ENCODE measurements around the gene GGCT.

The GGCT gene

DNA sequence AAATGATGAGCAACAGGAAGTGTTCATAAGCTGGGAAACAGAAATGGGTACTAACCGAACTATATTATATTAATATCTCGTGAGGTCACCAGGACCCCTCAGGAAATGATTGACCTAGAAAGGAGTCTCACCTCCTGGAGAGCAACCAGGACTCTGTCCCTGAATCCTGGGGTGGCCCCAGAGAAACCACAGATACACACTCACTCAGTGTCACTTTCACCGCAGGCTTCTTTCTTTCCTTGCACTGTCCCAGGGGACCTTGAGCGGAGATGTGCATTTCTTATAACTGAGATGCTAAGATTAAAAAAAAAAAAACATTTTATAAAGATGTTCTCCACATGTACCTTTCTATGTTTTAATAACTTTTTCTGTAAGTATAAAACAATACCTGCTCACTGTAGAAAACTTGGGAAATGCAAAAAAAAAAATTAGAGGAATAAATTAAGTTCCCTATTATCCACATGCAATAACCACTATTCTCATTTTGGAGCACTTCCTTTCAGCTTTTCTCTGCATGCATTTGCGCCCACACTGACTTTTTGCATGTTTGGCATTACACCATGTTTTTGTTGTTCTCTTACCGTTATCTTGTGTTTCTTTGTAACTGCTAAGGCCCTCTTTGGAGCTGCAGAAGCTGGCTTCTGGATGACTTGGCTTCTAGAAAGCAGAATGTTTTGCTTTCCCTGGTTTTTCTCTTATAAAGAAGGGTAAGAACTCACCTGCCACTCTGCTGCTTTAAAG is 41.1 kb downstream of the GGCT start:
- no peak for TF ChIP-seq POLR2AphosphoS5 (IDR thresholded peaks at IDR 0.05; ENCODE audit: low read depth, low read length)
- TF ChIP-seq TAF1 (IDR thresholded peaks at IDR 0.05; ENCODE audit: borderline replicate concordance, insufficient read depth, low read length) = no peak
- TF ChIP-seq SIN3A (IDR thresholded peaks at IDR 0.05; ENCODE audit: borderline replicate concordance, insufficient read depth, low read length) = no peak
- no peak for TF ChIP-seq FOXP2 (optimal IDR thresholded peaks at IDR 0.05; ENCODE audit: borderline replicate concordance, extremely low read depth, extremely low read length, insufficient read depth)
- TF ChIP-seq, protein P1, sequence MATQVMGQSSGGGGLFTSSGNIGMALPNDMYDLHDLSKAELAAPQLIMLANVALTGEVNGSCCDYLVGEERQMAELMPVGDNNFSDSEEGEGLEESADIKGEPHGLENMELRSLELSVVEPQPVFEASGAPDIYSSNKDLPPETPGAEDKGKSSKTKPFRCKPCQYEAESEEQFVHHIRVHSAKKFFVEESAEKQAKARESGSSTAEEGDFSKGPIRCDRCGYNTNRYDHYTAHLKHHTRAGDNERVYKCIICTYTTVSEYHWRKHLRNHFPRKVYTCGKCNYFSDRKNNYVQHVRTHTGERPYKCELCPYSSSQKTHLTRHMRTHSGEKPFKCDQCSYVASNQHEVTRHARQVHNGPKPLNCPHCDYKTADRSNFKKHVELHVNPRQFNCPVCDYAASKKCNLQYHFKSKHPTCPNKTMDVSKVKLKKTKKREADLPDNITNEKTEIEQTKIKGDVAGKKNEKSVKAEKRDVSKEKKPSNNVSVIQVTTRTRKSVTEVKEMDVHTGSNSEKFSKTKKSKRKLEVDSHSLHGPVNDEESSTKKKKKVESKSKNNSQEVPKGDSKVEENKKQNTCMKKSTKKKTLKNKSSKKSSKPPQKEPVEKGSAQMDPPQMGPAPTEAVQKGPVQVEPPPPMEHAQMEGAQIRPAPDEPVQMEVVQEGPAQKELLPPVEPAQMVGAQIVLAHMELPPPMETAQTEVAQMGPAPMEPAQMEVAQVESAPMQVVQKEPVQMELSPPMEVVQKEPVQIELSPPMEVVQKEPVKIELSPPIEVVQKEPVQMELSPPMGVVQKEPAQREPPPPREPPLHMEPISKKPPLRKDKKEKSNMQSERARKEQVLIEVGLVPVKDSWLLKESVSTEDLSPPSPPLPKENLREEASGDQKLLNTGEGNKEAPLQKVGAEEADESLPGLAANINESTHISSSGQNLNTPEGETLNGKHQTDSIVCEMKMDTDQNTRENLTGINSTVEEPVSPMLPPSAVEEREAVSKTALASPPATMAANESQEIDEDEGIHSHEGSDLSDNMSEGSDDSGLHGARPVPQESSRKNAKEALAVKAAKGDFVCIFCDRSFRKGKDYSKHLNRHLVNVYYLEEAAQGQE (IDR thresholded peaks at IDR 0.05; ENCODE audit: insufficient read depth in 1 of 2, low read depth in 2 of 2, low read length in 2 of 2) = no peak

DNA sequence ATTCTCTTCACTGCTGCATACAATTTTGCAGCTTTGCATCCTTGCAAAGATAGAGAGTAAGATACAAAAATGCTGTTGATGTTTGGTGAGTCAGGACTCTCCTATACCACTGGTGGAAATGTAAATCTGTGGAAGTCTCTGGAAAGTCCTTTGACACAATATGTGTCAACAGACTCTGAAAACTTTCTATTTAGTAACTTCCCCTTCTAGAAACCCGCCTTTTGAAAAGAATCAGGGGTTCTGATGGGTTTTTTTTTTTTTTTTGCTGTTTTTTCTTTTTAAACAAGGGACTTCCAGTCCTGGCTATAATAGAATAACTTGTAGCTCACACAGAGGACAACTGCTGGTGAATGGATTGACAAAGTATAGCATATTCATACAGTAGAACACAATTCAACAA is 42.5 kb downstream of the GGCT start:
- TF ChIP-seq, protein P1 (IDR thresholded peaks at IDR 0.05; ENCODE audit: insufficient read depth in 1 of 2, low read depth in 2 of 2, low read length in 2 of 2) = no peak
- TF ChIP-seq TAF1 (IDR thresholded peaks at IDR 0.05; ENCODE audit: borderline replicate concordance, insufficient read depth, low read length) (no peak), SIN3A (IDR thresholded peaks at IDR 0.05; ENCODE audit: borderline replicate concordance, insufficient read depth, low read length) (no peak)

DNA sequence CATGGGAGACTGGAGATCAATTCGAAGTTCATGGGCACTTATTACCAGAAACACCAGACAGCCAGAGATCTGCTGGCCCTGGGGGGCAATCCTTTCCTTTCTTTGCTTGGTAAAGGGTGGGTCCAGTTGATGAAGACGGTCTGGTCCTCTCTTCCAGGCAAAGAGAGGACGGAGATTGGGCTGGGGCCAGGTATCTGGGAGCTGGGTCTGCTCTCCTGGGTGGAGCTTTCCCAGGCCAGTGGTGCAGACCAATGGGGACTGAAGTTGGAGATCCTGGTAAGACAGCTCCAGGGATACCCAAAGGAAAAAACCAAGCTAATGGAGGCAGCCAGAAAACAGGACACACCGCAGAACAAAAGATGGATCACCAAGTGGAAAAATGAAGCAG is 44.4 kb downstream of the GGCT start:
- TF ChIP-seq POLR2AphosphoS5 (IDR thresholded peaks at IDR 0.05; ENCODE audit: low read depth, low read length) (no peak), FOXP2 (optimal IDR thresholded peaks at IDR 0.05; ENCODE audit: borderline replicate concordance, extremely low read depth, extremely low read length, insufficient read depth) (no peak), TAF1 (IDR thresholded peaks at IDR 0.05; ENCODE audit: borderline replicate concordance, insufficient read depth, low read length) (no peak)

DNA sequence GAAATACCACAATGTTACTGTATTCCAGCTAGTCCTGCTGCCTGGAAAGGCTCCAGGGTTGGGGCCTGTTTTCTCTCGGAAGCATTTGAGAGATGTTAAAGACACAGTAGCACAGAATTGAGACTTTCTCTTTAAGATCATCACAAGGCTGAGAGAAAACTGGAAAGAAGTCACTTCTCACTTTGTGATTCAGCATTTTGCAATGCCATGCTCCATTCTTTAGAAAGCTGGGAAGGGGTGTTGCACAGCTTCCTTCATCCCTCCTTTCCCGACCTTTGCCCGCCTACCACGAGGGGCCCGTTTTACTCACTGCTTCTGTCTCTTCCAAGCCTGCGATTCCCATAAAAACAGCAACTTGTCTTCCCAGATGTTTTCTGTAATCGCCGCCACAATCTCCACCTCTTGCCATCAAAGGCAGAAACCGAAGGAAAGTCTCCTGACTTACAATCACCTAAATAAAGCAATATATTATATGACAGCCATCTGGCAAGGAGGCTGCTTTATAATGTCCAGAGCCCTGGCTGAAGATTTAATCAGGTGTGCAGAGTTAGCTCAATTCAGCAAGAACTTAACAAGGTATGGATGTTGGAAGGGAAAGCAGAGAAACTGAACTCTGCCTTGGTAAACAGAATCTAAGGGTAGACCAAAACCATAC is 44.9 kb downstream of the GGCT start:
- TF ChIP-seq SIN3A (IDR thresholded peaks at IDR 0.05; ENCODE audit: borderline replicate concordance, insufficient read depth, low read length) (no peak), FOXP2 (optimal IDR thresholded peaks at IDR 0.05; ENCODE audit: borderline replicate concordance, extremely low read depth, extremely low read length, insufficient read depth) (no peak), POLR2AphosphoS5 (IDR thresholded peaks at IDR 0.05; ENCODE audit: low read depth, low read length) (no peak), TAF1 (IDR thresholded peaks at IDR 0.05; ENCODE audit: borderline replicate concordance, insufficient read depth, low read length) (no peak)
- TF ChIP-seq, protein P1 (IDR thresholded peaks at IDR 0.05; ENCODE audit: insufficient read depth in 1 of 2, low read depth in 2 of 2, low read length in 2 of 2) = no peak

DNA sequence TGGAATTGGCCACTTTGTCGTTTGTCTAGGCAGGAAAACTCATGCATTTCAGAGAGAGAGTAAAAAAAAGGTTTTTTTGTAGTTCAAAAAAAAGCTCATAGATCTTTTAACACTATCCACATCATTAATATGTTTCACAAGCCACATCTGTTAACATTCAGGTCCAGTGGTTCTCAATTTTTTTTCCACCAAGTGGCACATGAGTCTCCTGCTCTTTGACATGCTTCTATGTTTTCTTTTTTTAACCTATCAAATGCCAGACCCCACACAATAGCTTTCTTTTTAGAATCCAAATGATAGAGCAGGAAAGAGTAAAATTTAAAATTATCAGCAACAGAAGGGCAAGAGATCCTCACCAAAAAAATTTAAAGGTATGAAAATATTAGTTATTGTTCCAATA is 46.3 kb downstream of the GGCT start:
- no peak for TF ChIP-seq POLR2AphosphoS5 (IDR thresholded peaks at IDR 0.05; ENCODE audit: low read depth, low read length)
- TF ChIP-seq, protein P1 (IDR thresholded peaks at IDR 0.05; ENCODE audit: insufficient read depth in 1 of 2, low read depth in 2 of 2, low read length in 2 of 2) = no peak
- TF ChIP-seq TAF1 (IDR thresholded peaks at IDR 0.05; ENCODE audit: borderline replicate concordance, insufficient read depth, low read length) = no peak
- TF ChIP-seq SIN3A (IDR thresholded peaks at IDR 0.05; ENCODE audit: borderline replicate concordance, insufficient read depth, low read length) = no peak
- no peak for TF ChIP-seq FOXP2 (optimal IDR thresholded peaks at IDR 0.05; ENCODE audit: borderline replicate concordance, extremely low read depth, extremely low read length, insufficient read depth)
